WI38 (cell line): ENCODE measurements around the gene NAALADL2.

Experiments used
- H3K4me3 ChIP-seq: 2 replicates; pipeline ENCODE4 v1.5.1; 2011; ENCODE audit warnings: low read depth, mild to moderate bottlenecking, control low read depth, low read length
- CTCF ChIP-seq: IDR thresholded peaks from 2 replicates; pipeline ENCODE4 v1.5.1; 2012; ENCODE audit warnings: low read depth, mild to moderate bottlenecking, control low read depth, low read length

NAALADL2 gene

DNA sequence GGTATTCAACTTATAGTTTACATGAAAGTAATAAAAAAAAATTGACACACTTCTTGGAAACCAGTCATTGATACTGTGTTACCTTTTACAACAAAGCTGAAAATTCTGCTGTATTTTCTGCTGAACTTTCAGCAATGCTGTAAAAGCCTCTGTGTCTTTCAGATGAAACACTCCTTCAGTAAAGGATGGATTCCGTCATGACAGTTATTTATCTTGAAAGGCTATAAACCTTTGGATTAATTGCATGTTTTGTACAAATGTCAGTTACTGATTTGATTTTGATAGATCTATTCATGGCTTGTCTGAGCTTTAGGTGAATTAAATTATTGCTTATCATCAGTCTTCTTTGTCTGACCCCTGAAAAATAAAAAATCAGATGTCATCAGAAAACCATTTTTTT lies 355.1 kb downstream of the NAALADL2 start:
- no peak overlapping the region for H3K4me3 ChIP-seq
- no peak for TF ChIP-seq CTCF

DNA sequence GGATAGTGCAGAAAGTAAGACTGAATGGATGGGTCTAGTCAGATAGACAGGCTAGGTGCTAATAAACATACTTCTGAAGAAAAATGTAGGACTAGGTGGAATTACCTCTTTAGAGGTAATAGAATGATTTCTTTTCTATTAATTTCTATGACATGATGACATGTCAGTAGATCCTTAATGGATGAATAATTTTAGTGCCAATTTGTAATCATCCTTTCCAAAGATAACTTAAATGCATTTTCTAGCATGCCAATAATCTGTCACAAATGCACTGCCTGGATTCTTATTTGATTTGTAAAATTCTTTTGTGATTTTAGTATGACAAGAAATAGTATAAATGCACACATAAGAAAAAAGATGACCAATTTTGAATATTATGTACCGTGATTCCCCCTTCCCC lies 356.7 kb downstream of the NAALADL2 start:
- no peak overlapping the region for H3K4me3 ChIP-seq
- TF ChIP-seq CTCF = no peak

GRCh38 chr3:175222356-175222755 lies 363.2 kb downstream of the NAALADL2 start:
- no peak for TF ChIP-seq CTCF
- H3K4me3 ChIP-seq = no peak overlapping the region

GRCh38 chr3:175224051-175224450 lies 364.9 kb downstream of the NAALADL2 start:
- no peak for TF ChIP-seq CTCF
- H3K4me3 ChIP-seq = no peak overlapping the region

GRCh38 chr3:175226444-175226843 lies 367.3 kb downstream of the NAALADL2 start:
- H3K4me3 ChIP-seq = no peak overlapping the region
- no peak for TF ChIP-seq CTCF

DNA sequence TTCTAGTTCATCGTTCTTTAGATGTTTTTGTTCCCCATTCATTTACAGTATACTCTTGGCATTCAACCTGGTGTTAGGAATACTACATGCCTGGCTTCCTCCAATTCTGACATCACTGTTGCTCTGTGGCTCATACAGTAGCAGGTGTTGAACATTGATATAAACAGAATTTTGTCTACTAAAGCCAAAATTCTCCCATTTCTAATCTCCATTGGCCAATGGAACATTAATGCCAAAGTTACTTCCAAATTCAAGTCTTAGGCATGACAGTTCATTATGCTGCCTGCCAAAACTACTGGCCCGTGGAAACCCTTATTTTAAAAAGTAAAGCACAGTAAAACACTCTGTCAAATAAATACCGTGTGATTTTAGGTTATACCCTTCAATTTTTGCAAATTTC lies 368.0 kb downstream of the NAALADL2 start:
- TF ChIP-seq CTCF = no peak
- H3K4me3 ChIP-seq = no peak overlapping the region

DNA sequence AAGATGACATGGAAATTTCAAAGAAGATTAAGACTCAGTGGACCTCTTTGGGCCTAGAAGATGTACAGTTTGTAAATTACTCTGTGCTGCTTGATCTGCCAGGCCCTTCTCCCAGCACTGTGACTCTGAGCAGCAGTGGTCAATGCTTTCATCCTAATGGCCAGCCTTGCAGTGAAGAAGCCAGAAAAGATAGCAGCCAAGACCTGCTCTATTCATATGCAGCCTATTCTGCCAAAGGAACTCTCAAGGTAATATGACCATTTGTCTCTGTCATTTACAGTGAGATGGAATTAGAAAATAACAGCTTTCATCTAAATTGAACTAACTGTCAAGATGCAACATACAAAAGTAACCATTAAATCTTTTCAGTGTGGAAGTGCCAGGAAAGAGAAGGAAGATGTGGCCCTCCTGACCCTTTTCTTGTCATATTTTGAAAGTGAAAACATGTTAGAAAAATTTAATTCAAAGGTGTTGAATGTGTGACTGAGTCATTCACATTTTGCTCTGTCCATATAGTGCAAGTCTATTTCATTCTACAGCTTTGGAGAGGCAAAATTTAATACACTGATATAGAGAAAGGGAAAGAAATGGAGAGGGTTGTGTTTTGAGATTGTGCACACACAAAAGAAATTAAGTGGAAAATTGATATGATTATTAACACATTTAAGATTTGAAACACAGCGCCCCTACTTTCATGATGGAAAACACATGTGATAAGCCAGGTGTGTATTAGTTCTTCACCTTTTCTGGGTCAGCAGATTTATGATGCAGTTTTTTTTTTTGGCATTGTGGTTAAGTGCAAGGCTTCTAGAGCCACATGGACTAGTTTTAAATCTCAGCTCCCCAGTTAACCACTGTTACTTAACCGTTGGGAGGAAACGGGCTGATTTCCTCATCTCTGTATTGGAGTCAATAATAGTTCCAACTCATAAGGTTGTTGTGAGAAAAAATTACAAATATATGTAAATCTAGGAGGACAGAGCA lies 375.1 kb downstream of the NAALADL2 start:
- TF ChIP-seq CTCF = no peak
- H3K4me3 ChIP-seq = no peak overlapping the region
